ENCODE data around the gene PCCB. TPM values are rescaled to one million over a fixed set of nuclear protein-coding genes. Genes with fewer than 3 reads are reported as not detected.

The PCCB gene
- total RNA-seq, 1 experiment from 2014 or later = 69.0 TPM

- ChIA-PET POLR2A (no interaction called here), CTCF (no interaction called here)
- H3K27me3 Mint-ChIP-seq (ENCODE audit: low read depth) = no peaks in the 10 kb centered on the region
- H3K27ac Mint-ChIP-seq = peak overlapping the region; percentile 53; the same call in 1 of the 2 replicates
- no peak overlapping the region for H3K4me3 Mint-ChIP-seq
- TF ChIP-seq PRDM15 (CRISPR knock-in tag; IDR thresholded peaks at IDR 0.05) (no peak), ATF2 (CRISPR knock-in tag; IDR thresholded peaks at IDR 0.05; ENCODE audit: borderline replicate concordance, low read depth) (no peak), ZNF219 (CRISPR knock-in tag; IDR thresholded peaks at IDR 0.05; ENCODE audit: borderline replicate concordance) (no peak), E2F5 (CRISPR knock-in tag; IDR thresholded peaks at IDR 0.05) (no peak), TP53 (CRISPR knock-in tag; IDR thresholded peaks at IDR 0.05) (no peak), NR3C1 (CRISPR knock-in tag; conservative IDR thresholded peaks at IDR 0.05; ENCODE audit: low read depth) (no peak), GABPB1 (CRISPR knock-in tag; IDR thresholded peaks at IDR 0.05) (no peak), USF1 (CRISPR knock-in tag; IDR thresholded peaks at IDR 0.05) (no peak), ZNF232 (CRISPR knock-in tag; IDR thresholded peaks at IDR 0.05) (no peak), ZNF512 (CRISPR knock-in tag; IDR thresholded peaks at IDR 0.05; ENCODE audit: borderline replicate concordance) (no peak), GRHL2 (CRISPR knock-in tag; IDR thresholded peaks at IDR 0.05; ENCODE audit: insufficient replicate concordance, severe bottlenecking) (no peak), KAT7 (CRISPR knock-in tag; IDR thresholded peaks at IDR 0.05; ENCODE audit: borderline replicate concordance) (no peak), JUN (CRISPR knock-in tag; IDR thresholded peaks at IDR 0.05) (no peak)
- DNase-seq (ENCODE audit: low spot score) (no peak), ATAC-seq (no peak)
- H3K4me1 Mint-ChIP-seq = peaks cover 10% of the 10 kb centered on the region
- H3K36me3 Mint-ChIP-seq = peaks cover 32% of the 10 kb centered on the region
- H3K9me3 Mint-ChIP-seq = no peaks in the 10 kb centered on the region
These were observed 5.7 kb downstream of the PCCB start for GRCh38 chr3:136255672-136256406.

GRCh38 chr3:136258199-136258598 lies 8.1 kb downstream of the PCCB start:
- H3K4me3 Mint-ChIP-seq = no peak overlapping the region
- no peak overlapping the region for H3K27ac Mint-ChIP-seq
- no peaks in the 10 kb centered on the region for H3K4me1 Mint-ChIP-seq
- H3K36me3 Mint-ChIP-seq = peaks cover 52% of the 10 kb centered on the region
- DNase-seq (ENCODE audit: low spot score) = no peak
- CTCF ChIA-PET = no interaction called here
- POLR2A ChIA-PET = no interaction called here
- H3K9me3 Mint-ChIP-seq = no peaks in the 10 kb centered on the region
- TF ChIP-seq KAT7 (CRISPR knock-in tag; IDR thresholded peaks at IDR 0.05; ENCODE audit: borderline replicate concordance) = no peak
- TF ChIP-seq IRF1 (CRISPR knock-in tag; IDR thresholded peaks at IDR 0.05) = no peak
- H3K27me3 Mint-ChIP-seq (ENCODE audit: low read depth) = no peaks in the 10 kb centered on the region
- no peak for ATAC-seq
